Spleen (tissue), 11 donors: ENCODE measurements around the gene CACNA2D3. TPM values are rescaled to one million over a fixed set of nuclear protein-coding genes. Genes with fewer than 3 reads are reported as not detected.

ENCODE experiments used
- DNase-seq: peaks from one replicate; pipeline ENCODE4 v3.0.0-alpha.2; 2020
- H3K27ac ChIP-seq, 8 donors: fragments of 200-600 bp; sonication (generic) in 7 of 8; 1 replicate in 4 of 8; 2 replicates in 4 of 8; pipeline versions ENCODE4 v1.5.0 to v1.8.0; 2016 to 2021; ENCODE audit warnings: inconsistent platforms in 4 of 8, mild to moderate bottlenecking in 4 of 8, moderate library complexity in 1 of 8
- H3K27me3 ChIP-seq, 7 donors: fragments of 200-600 bp; sonication (generic) in 6 of 7; replicated peaks in 1 of 7; 1 replicate in 4 of 7; 2 replicates in 3 of 7; pipeline versions ENCODE4 v1.5.0 to v1.8.0; 2016 to 2021; ENCODE audit warnings: inconsistent platforms in 3 of 7, mild to moderate bottlenecking in 1 of 7
- H3K36me3 ChIP-seq, 6 donors: fragments of 200-600 bp; sonication (generic) in 5 of 6; 1 replicate in 4 of 6; 2 replicates in 2 of 6; pipeline versions ENCODE4 v1.5.0 to v1.8.0; 2016 to 2021; ENCODE audit warnings: inconsistent platforms in 2 of 6
- H3K4me1 ChIP-seq, 6 donors: fragments of 200-600 bp; sonication (generic) in 5 of 6; 1 replicate in 3 of 6; 2 replicates in 3 of 6; pipeline versions ENCODE4 v1.5.0 to v1.8.0; 2016 to 2021; ENCODE audit warnings: inconsistent platforms in 3 of 6
- H3K4me3 ChIP-seq, 8 donors: fragments of 200-600 bp; sonication (generic) in 7 of 8; 1 replicate in 4 of 8; 2 replicates in 4 of 8; pipeline versions ENCODE4 v1.5.0 to v1.8.0; 2016 to 2021; ENCODE audit warnings: inconsistent platforms in 4 of 8, mild to moderate bottlenecking in 4 of 8, moderate library complexity in 2 of 8
- H3K9me3 ChIP-seq, 8 donors: fragments of 200-600 bp; sonication (generic) in 7 of 8; 1 replicate in 4 of 8; 2 replicates in 4 of 8; pipeline versions ENCODE4 v1.5.0 to v1.8.0; 2016 to 2021; ENCODE audit warnings: inconsistent platforms in 4 of 8
- CTCF ChIP-seq, 11 experiments: fragments of 200-600 bp in 7 of 11; fragments of 450-650 bp in 4 of 11; sonication (generic) in 4 of 11; IDR thresholded peaks in 8 of 11; conservative IDR thresholded peaks in 3 of 11; 1 replicate in 7 of 11; 2 replicates in 4 of 11; pipeline versions ENCODE4 v1.4.0 to v1.8.0; 2016 to 2021; ENCODE audit warnings: antibody characterized with exemption in 11 of 11, inconsistent platforms in 4 of 11, mild to moderate bottlenecking in 1 of 11
- POLR2A ChIP-seq, 3 donors: fragments of 450-650 bp; IDR thresholded peaks; one replicate each; pipeline ENCODE4 v1.5.1; 2017; ENCODE audit warnings: antibody characterized with exemption in 3 of 3, mild to moderate bottlenecking in 1 of 3
- POLR2AphosphoS5 ChIP-seq, 3 donors: sonication (generic); formaldehyde crosslinking; IDR thresholded peaks; one replicate each; pipeline ENCODE4 v1.5.1; 2017; ENCODE audit warnings: antibody characterized with exemption in 3 of 3
- WGBS, 5 donors: extraction: QIAGEN DNeasy Blood & Tissue Kit in 3 of 5; methylation state at CpG; one replicate each; pipeline versions ENCODE4 v1.1.5 to v1.1.7; 2013 to 2018; 5-methylcytosine and 5-hydroxymethylcytosine counted together
- intact Hi-C: fragments of 100-400 bp; cut with DNase I; formaldehyde crosslinking; loops from one replicate; pipeline ENCODE4 v1.15.0; 2023; ENCODE audit warnings: low total_unique reads
- polyA plus RNA-seq, 3 donors: library from polyadenylated mRNA; stranded (reverse); fragments of 200-250 nt; gene quantifications; one replicate each; pipeline ENCODE4 v1.2.1, GENCODE V29; 2013
- total RNA-seq, 7 donors: library from RNA; depleted of rRNA in 3 of 7; stranded (reverse); fragments of >200 nt in 3 of 7; fragmentation: NEBNext Ultra II Directional in 4 of 7; extraction: Animal tissue kit (Norgen Biotek cat#: 25700) in 4 of 7; gene quantifications; one replicate each; pipeline versions ENCODE4 v1.1.0 to v1.2.1, GENCODE V29; 2016 to 2021
- donor health status: healthy with polysubstance abuse.
- donor health status: DM: no; HTN: no; CAD: no; lungs with moderate emphysema.
- donor health status: DM: no; HTN: no; CAD: no.
- donor health status: Bipolar disorder and iron deficiency.
- donor health status: healthy.
- donor health status: DM: no; HTN: no; CAD: no.
- donor health status: DM: yes; HTN: yes; CAD: no.

The CACNA2D3 gene
- total and polyA plus RNA-seq, 10 donors, result 0.83 to 4.9 (median 2.9) TPM

GRCh38 chr3:54755756-54756155 lies 633.4 kb downstream of the CACNA2D3 start:
- Histone ChIP-seq H3K27me3 (no peaks in the 10 kb centered on the region), H3K4me1 (no peaks in the 10 kb centered on the region), H3K36me3 (no peaks in the 10 kb centered on the region), H3K9me3 (peaks cover 0 to 6% (median 0%) of the 10 kb centered on the region in 8 donors), H3K4me3 (no peak overlapping the region), H3K27ac (no peak overlapping the region)
- intact Hi-C loops, result no loop called here
- DNase-seq, result no peak
- no peak for TF ChIP-seq POLR2A (IDR thresholded peaks at IDR 0.05)
- TF ChIP-seq CTCF (IDR thresholded peaks at IDR 0.05 in 8 of 11, conservative IDR thresholded peaks at IDR 0.05 in 3 of 11), result no peak
- TF ChIP-seq POLR2AphosphoS5 (IDR thresholded peaks at IDR 0.05), result no peak

- Histone ChIP-seq H3K36me3 (no peaks in the 10 kb centered on the region), H3K4me3 (no peak overlapping the region), H3K27me3 (no peaks in the 10 kb centered on the region), H3K27ac (no peak overlapping the region), H3K4me1 (no peaks in the 10 kb centered on the region), H3K9me3 (peaks cover 0 to 6% (median 0%) of the 10 kb centered on the region in 8 donors)
- no peak for DNase-seq
- WGBS, 5 donors, result 78 to 81% (median 78%) methylated on average over 7 of the region's 7 CpGs
- TF ChIP-seq CTCF (IDR thresholded peaks at IDR 0.05 in 8 of 11, conservative IDR thresholded peaks at IDR 0.05 in 3 of 11), result no peak
- TF ChIP-seq POLR2AphosphoS5 (IDR thresholded peaks at IDR 0.05), result no peak
- no peak for TF ChIP-seq POLR2A (IDR thresholded peaks at IDR 0.05)
- intact Hi-C loops, result no loop called here
Observed at GRCh38 chr3:54756330-54756731, 634.0 kb downstream of the CACNA2D3 start.

- DNase-seq, result no peak
- intact Hi-C loops, result no loop called here
- H3K27me3 ChIP-seq, result no peaks in the 10 kb centered on the region
- H3K9me3 ChIP-seq, result peaks cover 0 to under 1% (median 0%) of the 10 kb centered on the region in 8 donors
- H3K36me3 ChIP-seq, result no peaks in the 10 kb centered on the region
- no peak for TF ChIP-seq CTCF (IDR thresholded peaks at IDR 0.05 in 8 of 11, conservative IDR thresholded peaks at IDR 0.05 in 3 of 11)
- no peak for TF ChIP-seq POLR2AphosphoS5 (IDR thresholded peaks at IDR 0.05)
- TF ChIP-seq POLR2A (IDR thresholded peaks at IDR 0.05), result no peak
- H3K4me1 ChIP-seq, result no peaks in the 10 kb centered on the region
- WGBS, 5 donors, result 82 to 91% (median 86%) methylated on average over 2 to 3 of the region's 3 CpGs
- H3K4me3 ChIP-seq, result no peak overlapping the region
- no peak overlapping the region for H3K27ac ChIP-seq
Observed at GRCh38 chr3:54758461-54758860, 636.1 kb downstream of the CACNA2D3 start.

GRCh38 chr3:54759166-54759565 lies 636.8 kb downstream of the CACNA2D3 start:
- Histone ChIP-seq H3K36me3 (no peaks in the 10 kb centered on the region), H3K27me3 (no peaks in the 10 kb centered on the region), H3K9me3 (no peaks in the 10 kb centered on the region), H3K4me3 (no peak overlapping the region), H3K4me1 (no peaks in the 10 kb centered on the region), H3K27ac (no peak overlapping the region)
- TF ChIP-seq CTCF (IDR thresholded peaks at IDR 0.05 in 8 of 11, conservative IDR thresholded peaks at IDR 0.05 in 3 of 11) (no peak), POLR2A (IDR thresholded peaks at IDR 0.05) (no peak), POLR2AphosphoS5 (IDR thresholded peaks at IDR 0.05) (no peak)
- no peak for DNase-seq
- 34 to 80% (median 55%) methylated on average over 2 of the region's 2 CpGs for WGBS, 5 donors
- intact Hi-C loops, result no loop called here
